Activated naive CD4-positive, alpha-beta T cell treated with anti-CD3 and anti-CD28 coated beads for 36 hours (primary cell): Measurements from ENCODE around the gene SAMD4B. TPM values are rescaled to one million over a fixed set of nuclear protein-coding genes. Genes with fewer than 3 reads are reported as not detected.

Source experiments
- CTCF ChIA-PET: fragments of 350-600 bp; sonication (Branson Sonifier 250); formaldehyde crosslinking; loops from one replicate; lab custom pipeline; 2021; ENCODE audit warnings: antibody characterized with exemption; lab: Charles Lee
- DNase-seq: peaks from one replicate; pipeline ENCODE4 v3.0.0-alpha.2; 2020
- H3K27ac Mint-ChIP-seq: one replicate; pipeline ENCODE4 v1.8.0; 2021; ENCODE audit warnings: mild to moderate bottlenecking, mixed read lengths
- H3K27me3 Mint-ChIP-seq: one replicate; pipeline ENCODE4 v1.8.0; 2021; ENCODE audit warnings: low read depth, mixed read lengths
- H3K36me3 Mint-ChIP-seq: one replicate; pipeline ENCODE4 v1.8.0; 2021; ENCODE audit warnings: low read depth, mixed read lengths
- H3K4me1 Mint-ChIP-seq: one replicate; pipeline ENCODE4 v1.8.0; 2021; ENCODE audit warnings: low read depth, mixed read lengths
- H3K4me3 Mint-ChIP-seq: one replicate; pipeline ENCODE4 v1.8.0; 2021; ENCODE audit warnings: mild to moderate bottlenecking, moderate library complexity, mixed read lengths
- H3K9me3 Mint-ChIP-seq: one replicate; pipeline ENCODE4 v1.8.0; 2021; ENCODE audit warnings: mixed read lengths
- intact Hi-C: fragments of 100-400 bp; cut with micrococcal nuclease; formaldehyde crosslinking; loops from one replicate; pipeline ENCODE4 v1.15.1; 2023
- total RNA-seq, 2 experiments: library from RNA; stranded (reverse); gene quantifications; one replicate each; pipeline ENCODE4 v1.2.3, GENCODE V29; 2021

Gene SAMD4B
- total RNA-seq, 2 experiments from 2014 or later, result 33.0 to 35.8 TPM

DNA sequence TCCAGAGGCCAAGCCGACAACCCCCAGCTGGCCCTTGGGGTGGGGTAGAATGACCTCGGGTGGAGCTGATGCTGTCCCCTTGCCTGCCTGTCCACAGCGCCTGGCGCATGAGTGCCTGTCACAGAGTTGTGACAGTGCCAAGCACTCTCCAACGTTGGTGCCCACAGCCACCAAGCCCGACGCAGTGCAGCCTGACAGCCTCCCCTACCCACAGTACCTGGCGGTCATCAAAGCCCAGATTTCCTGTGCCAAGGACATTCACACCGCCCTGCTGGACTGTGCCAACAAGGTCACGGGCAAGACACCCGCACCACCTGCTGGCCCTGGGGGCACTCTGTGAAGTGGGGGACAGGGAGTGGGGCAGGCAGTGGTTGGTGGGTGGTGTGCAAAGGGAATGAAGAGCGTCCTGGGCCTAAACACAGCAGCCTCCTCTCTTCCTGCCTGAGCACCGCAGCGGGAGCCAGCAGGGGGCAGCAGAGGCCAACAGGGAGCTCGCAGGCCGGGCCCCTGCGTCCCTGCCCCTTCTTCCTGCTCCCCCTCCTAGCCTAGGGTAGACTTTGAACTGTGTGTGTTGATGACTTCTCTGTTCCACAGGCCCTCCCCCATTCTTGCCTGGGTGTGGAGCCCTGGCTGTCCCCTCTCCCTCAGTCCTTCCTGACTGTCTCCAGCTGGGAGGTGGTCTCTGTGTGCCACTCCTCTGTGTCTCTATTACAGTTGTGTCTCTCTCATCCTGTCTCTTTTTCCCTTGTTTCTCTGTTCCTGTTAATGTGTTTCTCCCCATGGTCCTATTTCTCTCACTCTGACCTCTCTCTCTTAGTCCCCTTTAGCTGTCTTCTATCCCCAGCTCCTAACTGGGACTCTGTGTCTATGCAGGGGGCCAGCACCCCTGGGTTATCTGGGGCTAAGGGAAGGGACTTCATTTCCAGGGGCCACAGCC is 55.4 kb downstream of the SAMD4B start:
- Mint-ChIP-seq H3K4me1 (peaks cover 63% of the 10 kb centered on the region), H3K27ac (peak overlapping the region; percentile 91), H3K9me3 (no peaks in the 10 kb centered on the region), H3K4me3 (peak overlapping the region; percentile 34), H3K36me3 (peaks cover 18% of the 10 kb centered on the region), H3K27me3 (no peaks in the 10 kb centered on the region)
- intact Hi-C loops, result loop anchor here (1.0 to 2.0 kb wide), 4 partner anchors 15 to 185 kb away; partner anchors contain the start of genes EID2B and PLEKHG2
- DNase-seq, result peak; percentile 96
- CTCF ChIA-PET, result interaction anchor here (0.8 to 3.6 kb wide), 8 partner anchors 10 to 135 kb away, joined by 3 to 97 read pairs (median 4); partner anchors contain the start of genes EID2B, GMFG, PLEKHG2 and RPS16

DNA sequence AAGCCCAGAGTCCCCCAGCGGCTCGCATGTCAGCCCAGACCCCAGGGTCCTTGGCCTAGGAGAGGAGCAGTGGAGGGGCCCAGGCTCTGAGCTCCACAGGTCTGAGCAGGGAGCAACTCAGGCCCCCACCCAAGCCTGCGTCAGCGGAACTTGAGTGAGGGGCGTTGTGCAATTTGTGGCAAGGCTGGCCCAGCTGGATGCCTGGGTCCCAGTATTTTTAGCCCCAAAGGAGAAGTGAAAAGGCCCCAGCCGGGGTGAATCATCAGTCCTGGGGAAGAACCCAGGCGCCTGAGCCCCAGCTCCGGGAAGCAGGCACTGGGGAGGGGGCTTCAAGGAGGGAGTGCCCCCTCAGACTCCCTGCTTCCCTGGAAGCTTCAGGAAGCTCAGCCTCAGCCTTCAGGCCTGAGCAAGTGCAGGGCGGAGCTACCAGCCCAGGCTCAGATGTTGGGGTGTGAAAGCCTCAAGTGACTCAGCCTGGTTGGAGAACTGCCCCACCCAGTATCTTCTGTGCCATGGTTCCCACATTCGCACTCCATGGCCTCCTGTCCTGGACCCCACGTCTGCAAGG is 56.2 kb downstream of the SAMD4B start:
- Mint-ChIP-seq H3K27ac (peak overlapping the region; percentile 91), H3K4me3 (peak overlapping the region; percentile 34), H3K36me3 (peaks cover 18% of the 10 kb centered on the region), H3K27me3 (no peaks in the 10 kb centered on the region), H3K9me3 (no peaks in the 10 kb centered on the region), H3K4me1 (peaks cover 62% of the 10 kb centered on the region)
- peak; percentile 81 for DNase-seq
- CTCF ChIA-PET, result interaction anchor here (0.8 to 3.6 kb wide), 8 partner anchors 10 to 134 kb away, joined by 3 to 97 read pairs (median 4); partner anchors contain the start of genes EID2B, GMFG, PLEKHG2 and RPS16
- intact Hi-C loops, result loop anchor here (1.0 kb wide), 2 partner anchors 32 to 186 kb away; no protein-coding TSS in a partner anchor

DNA sequence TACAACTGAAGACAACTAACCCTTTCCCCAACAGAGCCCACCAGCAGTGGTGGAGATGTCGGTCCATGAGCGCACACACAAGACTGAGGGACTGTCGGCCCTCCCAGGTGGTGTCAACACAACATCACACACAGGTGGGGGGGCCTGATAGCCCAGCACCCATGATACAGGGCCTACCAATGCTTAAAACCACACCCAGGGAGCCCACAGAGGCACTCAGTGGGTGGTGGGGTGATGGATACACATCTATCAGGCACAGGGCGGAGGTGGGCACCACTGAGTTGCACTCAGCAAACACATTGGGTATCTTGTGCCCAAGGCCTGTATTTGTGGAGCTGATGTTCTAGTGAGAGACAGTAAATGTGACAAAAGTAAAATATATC is 57.4 kb downstream of the SAMD4B start:
- Mint-ChIP-seq H3K4me3 (no peak overlapping the region), H3K4me1 (peaks cover 64% of the 10 kb centered on the region), H3K27ac (peak overlapping the region; percentile 39), H3K36me3 (peaks cover 13% of the 10 kb centered on the region), H3K27me3 (no peaks in the 10 kb centered on the region), H3K9me3 (no peaks in the 10 kb centered on the region)
- no peak for DNase-seq
- CTCF ChIA-PET, result interaction anchor here (2.0 to 4.7 kb wide), 2 partner anchors 8 to 12 kb away, joined by 7 to 45 read pairs; partner anchors contain the start of genes MED29 and PLEKHG2
- intact Hi-C loops, result loop anchor here (5.0 to 10.0 kb wide), 2 partner anchors 1028 to 1215 kb away; partner anchors contain the start of gene SERTAD1

DNA sequence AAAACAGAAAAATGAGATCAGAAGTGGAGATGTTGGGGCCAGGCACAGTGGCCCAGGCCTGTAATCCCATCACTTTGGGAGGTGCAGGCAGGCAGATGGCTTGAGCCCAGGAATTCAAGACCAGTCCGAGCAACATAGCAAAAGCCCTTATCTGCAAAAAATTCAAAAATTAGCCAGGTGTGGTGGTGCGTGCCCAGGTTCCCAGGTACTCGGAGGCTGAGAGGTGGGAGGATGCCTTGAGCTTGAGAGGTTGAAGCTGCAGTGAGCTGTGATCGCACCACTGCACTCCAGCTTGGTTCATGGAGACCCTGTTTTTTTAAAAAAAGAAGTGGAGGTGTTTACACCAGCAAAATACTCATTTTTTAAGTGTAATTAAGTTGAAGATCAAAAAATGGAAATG is 57.8 kb downstream of the SAMD4B start:
- intact Hi-C loops, result loop anchor here (5.0 to 10.0 kb wide), 2 partner anchors 1027 to 1215 kb away; partner anchors contain the start of gene SERTAD1
- Mint-ChIP-seq H3K4me3 (no peak overlapping the region), H3K27me3 (no peaks in the 10 kb centered on the region), H3K36me3 (peaks cover 12% of the 10 kb centered on the region), H3K9me3 (no peaks in the 10 kb centered on the region), H3K4me1 (peaks cover 67% of the 10 kb centered on the region), H3K27ac (no peak overlapping the region)
- DNase-seq, result no peak
- CTCF ChIA-PET, result interaction anchor here (2.0 to 4.7 kb wide), 2 partner anchors 8 to 12 kb away, joined by 7 to 45 read pairs; partner anchors contain the start of genes MED29 and PLEKHG2

DNA sequence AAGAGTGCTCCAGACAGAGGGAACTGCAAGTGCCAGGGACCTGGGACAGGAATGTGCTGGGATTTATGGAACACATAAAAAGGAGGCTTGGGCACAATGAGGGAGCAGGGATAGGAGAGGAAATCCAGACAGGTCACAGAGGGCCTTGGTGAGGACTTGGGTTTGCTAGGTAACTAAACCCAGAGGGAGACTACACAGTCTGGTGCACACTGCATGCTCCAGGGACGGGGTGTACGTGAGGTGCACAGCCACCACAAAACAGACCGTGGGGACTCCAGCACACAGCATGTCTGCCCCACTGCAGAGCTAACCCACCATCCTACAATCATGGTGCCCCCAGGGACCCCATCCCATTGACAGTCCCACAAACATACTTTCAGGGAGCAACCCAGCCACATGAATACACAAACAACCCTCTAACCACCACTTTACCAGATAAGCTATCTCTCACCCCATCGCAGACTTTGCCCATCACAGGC is 58.9 kb downstream of the SAMD4B start:
- Mint-ChIP-seq H3K4me3 (peak overlapping the region; percentile 84), H3K9me3 (no peaks in the 10 kb centered on the region), H3K4me1 (peaks cover 73% of the 10 kb centered on the region), H3K27me3 (no peaks in the 10 kb centered on the region), H3K36me3 (peaks cover 6% of the 10 kb centered on the region), H3K27ac (peak overlapping the region; percentile 93)
- no peak for DNase-seq
- CTCF ChIA-PET, result interaction anchor here (1.3 to 4.7 kb wide), 3 partner anchors 10 to 132 kb away, joined by 6 to 45 read pairs (median 7); partner anchors contain the start of genes EID2B, MED29 and PLEKHG2
- intact Hi-C loops, result loop anchor here (5.0 to 10.0 kb wide), 2 partner anchors 1026 to 1214 kb away; partner anchors contain the start of gene SERTAD1

DNA sequence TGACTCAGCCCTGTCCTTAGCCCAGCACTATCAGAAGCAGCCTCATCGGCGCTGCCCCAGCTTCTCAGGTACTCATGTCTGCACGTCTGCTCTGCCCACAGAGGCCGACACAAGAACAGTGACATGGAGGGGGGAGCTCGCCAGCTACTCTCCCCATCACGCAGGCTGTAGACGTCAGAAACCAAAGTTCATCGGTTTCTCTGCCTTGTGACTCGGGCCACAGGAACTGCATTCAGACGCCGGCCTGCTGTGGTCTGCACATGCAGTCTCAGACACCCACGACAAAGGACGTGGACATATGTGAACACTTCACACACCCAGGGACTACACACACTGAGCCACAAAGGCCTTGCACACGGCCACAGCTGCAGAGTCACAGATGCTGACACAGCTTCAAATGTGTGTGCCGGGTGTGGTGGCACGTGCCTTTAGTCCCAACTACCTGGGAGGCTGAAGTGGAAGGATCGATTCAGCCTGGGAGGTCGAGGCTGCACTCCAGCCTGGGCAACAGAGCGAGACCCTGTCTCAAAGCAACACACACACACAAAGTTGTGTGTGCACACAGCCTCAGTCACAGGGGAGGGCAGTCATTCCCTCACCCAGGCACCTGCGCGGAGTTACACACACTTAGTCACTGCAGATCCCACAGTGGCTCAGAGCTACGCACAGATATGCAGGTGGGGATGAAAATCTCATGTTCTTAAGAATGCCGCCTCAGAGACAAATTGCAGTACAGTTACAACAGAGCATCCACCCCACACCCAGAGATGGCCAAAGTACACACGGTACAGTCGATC is 59.5 kb downstream of the SAMD4B start:
- CTCF ChIA-PET, result interaction anchor here (1.3 to 4.7 kb wide), 3 partner anchors 10 to 131 kb away, joined by 6 to 45 read pairs (median 7); partner anchors contain the start of genes EID2B, MED29 and PLEKHG2
- DNase-seq, result peak; percentile 86
- no peaks in the 10 kb centered on the region for H3K27me3 Mint-ChIP-seq
- H3K36me3 Mint-ChIP-seq, result peaks cover 8% of the 10 kb centered on the region
- H3K9me3 Mint-ChIP-seq, result no peaks in the 10 kb centered on the region
- peaks cover 75% of the 10 kb centered on the region for H3K4me1 Mint-ChIP-seq
- peak overlapping the region; percentile 93 for H3K27ac Mint-ChIP-seq
- peak overlapping the region; percentile 84 for H3K4me3 Mint-ChIP-seq
- intact Hi-C loops, result loop anchor here (1.0 to 10.0 kb wide), 4 partner anchors 10 to 1213 kb away; partner anchors contain the start of genes MED29, PAF1, PLEKHG2 and SERTAD1

DNA sequence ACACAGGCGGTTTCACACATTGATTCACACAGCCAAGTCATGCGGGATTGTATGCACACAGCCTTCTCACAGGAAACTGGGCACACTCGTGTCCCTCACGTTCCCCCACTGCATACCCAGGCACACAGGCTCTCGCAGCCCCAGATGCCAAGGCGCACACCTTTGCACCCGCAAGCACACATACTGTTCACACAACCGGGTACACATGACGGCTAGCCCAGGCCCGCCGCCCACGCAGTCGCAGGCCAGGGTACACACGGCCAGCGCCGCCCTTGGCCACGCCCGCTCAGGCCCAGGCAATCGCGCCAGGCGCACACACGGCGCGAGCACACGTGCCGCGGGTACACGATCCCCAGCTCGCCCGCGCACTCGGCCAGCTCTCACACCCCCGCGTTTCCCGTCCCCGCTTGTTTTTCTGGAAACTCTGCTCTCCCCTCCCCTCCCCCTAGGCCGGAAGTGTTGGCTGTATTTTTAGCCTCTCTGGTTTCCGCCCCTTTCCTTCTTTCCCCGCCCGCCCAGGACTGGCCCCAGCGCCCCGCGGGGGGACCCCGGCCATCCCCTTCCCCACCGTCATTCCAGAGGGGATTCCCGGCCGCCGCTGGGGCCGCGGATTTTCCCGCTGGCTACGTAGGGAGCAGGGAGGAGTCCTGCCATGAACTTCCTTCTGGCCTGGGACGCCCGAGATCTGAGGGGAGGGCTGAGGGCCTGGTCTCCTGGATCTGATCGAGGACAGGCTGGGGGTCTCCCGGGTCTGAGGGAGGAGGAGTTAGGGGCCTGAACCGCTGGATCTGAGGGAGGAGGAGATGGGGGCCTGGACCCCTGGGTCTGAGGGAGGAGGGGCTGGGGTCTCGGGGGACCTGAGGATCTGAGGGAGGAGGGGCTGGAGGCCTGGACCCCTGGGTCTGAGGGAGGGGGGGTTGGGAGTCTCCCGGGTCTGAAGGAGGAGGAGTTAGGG is 60.4 kb downstream of the SAMD4B start:
- DNase-seq, result peak; percentile 94
- intact Hi-C loops, result loop anchor here (1.0 to 10.0 kb wide), 4 partner anchors 10 to 1212 kb away; partner anchors contain the start of genes MED29, PAF1, PLEKHG2 and SERTAD1
- H3K36me3 Mint-ChIP-seq, result peaks cover 17% of the 10 kb centered on the region
- H3K4me3 Mint-ChIP-seq, result peak overlapping the region; percentile 84
- peak overlapping the region; percentile 93 for H3K27ac Mint-ChIP-seq
- no peaks in the 10 kb centered on the region for H3K9me3 Mint-ChIP-seq
- CTCF ChIA-PET, result interaction anchor here (4.7 kb wide), 1 partner anchor 9 kb away, joined by 45 read pairs; the partner anchor contains the start of gene PLEKHG2
- H3K4me1 Mint-ChIP-seq, result peaks cover 69% of the 10 kb centered on the region
- no peaks in the 10 kb centered on the region for H3K27me3 Mint-ChIP-seq

DNA sequence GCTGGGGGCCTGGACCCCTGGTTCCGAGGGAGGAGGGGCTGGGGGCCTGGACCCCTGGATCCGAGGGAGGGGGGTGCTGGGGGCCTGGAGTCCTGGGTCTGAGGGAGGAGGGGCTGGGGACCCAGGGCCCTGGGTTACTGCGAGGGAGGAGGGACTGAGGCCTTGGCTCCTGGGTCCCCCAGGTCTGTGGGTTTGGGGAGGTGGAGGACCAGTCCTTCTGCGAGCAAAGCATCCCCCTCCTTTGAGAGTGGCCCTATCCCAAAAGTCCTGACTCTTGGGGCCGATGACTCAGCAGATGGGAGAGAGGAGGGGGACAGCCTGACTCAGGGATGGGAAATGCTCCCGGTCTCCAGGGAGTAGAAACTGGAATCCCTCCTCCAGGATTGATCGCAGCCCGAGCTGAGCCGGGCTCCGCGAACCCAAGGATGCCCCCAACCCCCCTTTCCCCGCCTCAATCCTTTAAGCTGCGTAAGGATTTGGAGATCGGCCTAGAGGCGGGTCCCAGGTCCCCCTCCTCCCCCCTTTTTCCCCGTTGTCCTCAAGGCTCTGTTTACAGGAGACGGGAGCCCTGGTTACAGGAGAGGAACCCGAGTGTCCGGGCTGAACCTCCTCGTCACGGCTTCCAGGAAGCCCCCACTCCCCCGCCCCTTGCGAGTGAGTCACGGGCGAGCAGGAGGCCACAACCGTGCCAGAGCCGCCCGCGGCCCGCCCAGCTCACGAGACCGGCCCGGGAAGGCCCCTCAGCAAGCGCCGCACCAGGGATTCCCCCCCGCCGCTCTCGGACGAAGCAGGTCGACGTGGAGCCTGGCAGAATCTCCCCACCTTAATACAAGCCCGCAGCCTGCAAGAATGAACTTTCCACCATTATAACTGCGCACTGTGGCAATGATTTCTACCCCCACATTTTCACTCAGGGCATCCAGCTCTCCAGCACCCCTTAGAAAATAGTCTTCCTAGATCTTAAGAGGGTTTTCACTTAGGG is 61.4 kb downstream of the SAMD4B start:
- no peaks in the 10 kb centered on the region for H3K27me3 Mint-ChIP-seq
- peaks cover 60% of the 10 kb centered on the region for H3K4me1 Mint-ChIP-seq
- CTCF ChIA-PET, result interaction anchor here (0.6 to 4.7 kb wide), 3 partner anchors 8 to 139 kb away, joined by 4 to 45 read pairs (median 4); partner anchors contain the start of gene PLEKHG2
- no peaks in the 10 kb centered on the region for H3K9me3 Mint-ChIP-seq
- intact Hi-C loops, result loop anchor here (2.0 to 10.0 kb wide), 3 partner anchors 553 to 1211 kb away; partner anchors contain the start of gene SERTAD1
- peak; percentile 99 for DNase-seq
- peak overlapping the region; percentile 93 for H3K27ac Mint-ChIP-seq
- H3K36me3 Mint-ChIP-seq, result peaks cover 27% of the 10 kb centered on the region
- H3K4me3 Mint-ChIP-seq, result peak overlapping the region; percentile 84

DNA sequence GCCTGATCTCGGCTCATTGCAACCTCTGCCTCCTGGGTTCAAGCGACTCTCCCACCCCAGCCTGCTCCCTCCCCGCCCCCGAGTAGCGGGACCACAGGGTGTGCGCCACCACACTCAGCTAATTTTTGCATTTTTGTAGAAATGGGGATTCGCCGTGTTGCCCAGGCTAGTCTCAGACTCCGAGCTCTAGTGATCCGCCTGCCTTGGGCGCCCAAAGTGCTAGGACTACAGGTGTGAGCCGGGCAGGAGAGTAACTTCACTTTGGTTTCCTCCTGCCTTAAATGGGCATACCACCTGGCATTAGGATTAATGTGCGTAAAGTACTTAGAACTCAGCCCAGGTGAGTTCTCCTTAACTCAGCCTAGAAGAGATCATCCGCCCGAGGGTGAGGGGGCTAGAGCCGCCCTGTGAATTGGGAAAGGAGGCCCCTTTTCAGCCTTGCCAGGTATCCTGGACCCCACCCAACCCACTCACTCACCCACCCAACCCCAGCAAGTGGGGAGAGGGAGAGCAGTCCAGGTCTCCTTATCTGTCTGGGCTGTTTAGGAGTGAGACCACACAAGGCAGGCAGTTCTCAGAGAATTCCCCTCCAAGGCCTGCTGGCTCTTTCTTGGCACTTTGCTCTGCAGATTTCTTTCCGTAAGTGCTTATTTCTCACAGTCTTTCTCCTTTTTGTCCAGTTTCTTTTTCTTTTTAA is 63.2 kb downstream of the SAMD4B start:
- H3K9me3 Mint-ChIP-seq, result no peaks in the 10 kb centered on the region
- H3K36me3 Mint-ChIP-seq, result peaks cover 28% of the 10 kb centered on the region
- CTCF ChIA-PET, result interaction anchor here (0.8 to 1.4 kb wide), 3 partner anchors 12 to 46 kb away, joined by 3 to 4 read pairs (median 3); no protein-coding TSS in a partner anchor
- H3K4me1 Mint-ChIP-seq, result peaks cover 56% of the 10 kb centered on the region
- intact Hi-C loops, result loop anchor here (2.0 to 10.0 kb wide), 2 partner anchors 555 to 1209 kb away; no protein-coding TSS in a partner anchor
- H3K27me3 Mint-ChIP-seq, result no peaks in the 10 kb centered on the region
- peak overlapping the region; percentile 65 for H3K4me3 Mint-ChIP-seq
- DNase-seq, result peak; percentile 35
- peak overlapping the region; percentile 93 for H3K27ac Mint-ChIP-seq
